ENCODE measurements around the gene RHOG. TPM values are rescaled to one million over a fixed set of nuclear protein-coding genes. Genes with fewer than 3 reads are reported as not detected.

The RHOG gene
- polyA plus RNA-seq, 1 experiment = 40.3 TPM

DNA sequence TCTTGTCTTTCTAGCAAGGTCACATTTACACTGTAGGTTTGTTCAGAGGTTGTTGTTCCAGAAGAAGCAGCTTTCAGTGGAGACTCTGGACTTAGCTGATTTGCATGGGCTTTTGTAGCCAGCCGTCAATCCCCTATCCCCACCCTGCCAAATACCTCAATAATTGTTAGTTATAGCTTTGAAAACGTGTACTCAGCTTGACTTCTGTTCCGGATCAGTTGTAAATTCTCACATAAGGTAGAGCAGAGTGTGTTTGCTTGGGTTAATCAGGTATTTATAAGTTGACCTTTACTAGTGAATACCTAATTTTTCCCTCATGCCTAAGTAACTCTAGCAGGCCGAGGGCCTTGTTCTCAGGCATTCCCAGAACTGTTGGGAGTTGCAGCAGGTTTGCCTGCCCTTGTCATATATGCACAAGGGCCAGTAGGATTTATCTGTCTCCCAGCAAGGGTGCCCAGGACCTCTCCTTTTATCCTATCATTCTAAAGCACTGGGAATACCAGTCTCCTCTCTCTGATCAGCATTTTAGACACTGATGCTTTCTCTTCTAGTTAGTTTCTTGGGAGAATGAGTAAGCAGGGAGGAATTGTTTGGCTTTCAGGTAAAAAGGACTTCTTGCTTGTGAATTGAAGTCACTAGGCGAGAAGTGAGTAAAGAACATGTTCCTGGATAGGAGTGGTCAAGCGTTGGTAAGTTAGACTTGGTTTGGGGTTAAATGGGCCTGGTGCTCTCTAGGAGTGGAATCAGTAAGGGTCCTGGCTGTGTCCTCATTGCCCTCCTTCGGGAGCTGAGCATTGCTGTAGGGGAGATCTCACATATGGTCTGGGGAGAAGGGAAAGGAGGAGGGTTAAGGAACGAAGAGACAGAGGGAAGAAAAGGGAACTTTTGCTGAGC, 36.9 kb upstream of the RHOG start:
- H3K4me3 ChIP-seq (ENCODE audit: low read depth, low read length) = no peak overlapping the region
- no peak overlapping the region for H3K27ac ChIP-seq (ENCODE audit: low read depth, low read length)
- no peaks in the 10 kb centered on the region for H3K9me3 ChIP-seq (ENCODE audit: control insufficient read depth, insufficient read depth, low read length)
- POLR2A ChIA-PET = no interaction called here
- no peak for DNase-seq (ENCODE audit: low read depth, low spot score)
- H3K27me3 ChIP-seq (ENCODE audit: control insufficient read depth, insufficient read depth, low read length) = no peaks in the 10 kb centered on the region
- TF ChIP-seq, protein P1, sequence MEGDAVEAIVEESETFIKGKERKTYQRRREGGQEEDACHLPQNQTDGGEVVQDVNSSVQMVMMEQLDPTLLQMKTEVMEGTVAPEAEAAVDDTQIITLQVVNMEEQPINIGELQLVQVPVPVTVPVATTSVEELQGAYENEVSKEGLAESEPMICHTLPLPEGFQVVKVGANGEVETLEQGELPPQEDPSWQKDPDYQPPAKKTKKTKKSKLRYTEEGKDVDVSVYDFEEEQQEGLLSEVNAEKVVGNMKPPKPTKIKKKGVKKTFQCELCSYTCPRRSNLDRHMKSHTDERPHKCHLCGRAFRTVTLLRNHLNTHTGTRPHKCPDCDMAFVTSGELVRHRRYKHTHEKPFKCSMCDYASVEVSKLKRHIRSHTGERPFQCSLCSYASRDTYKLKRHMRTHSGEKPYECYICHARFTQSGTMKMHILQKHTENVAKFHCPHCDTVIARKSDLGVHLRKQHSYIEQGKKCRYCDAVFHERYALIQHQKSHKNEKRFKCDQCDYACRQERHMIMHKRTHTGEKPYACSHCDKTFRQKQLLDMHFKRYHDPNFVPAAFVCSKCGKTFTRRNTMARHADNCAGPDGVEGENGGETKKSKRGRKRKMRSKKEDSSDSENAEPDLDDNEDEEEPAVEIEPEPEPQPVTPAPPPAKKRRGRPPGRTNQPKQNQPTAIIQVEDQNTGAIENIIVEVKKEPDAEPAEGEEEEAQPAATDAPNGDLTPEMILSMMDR (IDR thresholded peaks at IDR 0.05; ENCODE audit: low read depth, low read length) = no peak
- CTCF ChIA-PET = interaction anchor here (0.8 to 2.6 kb wide), 4 partner anchors 8 to 195 kb away, joined by 3 to 15 read pairs (median 6); partner anchors contain the start of gene STIM1

DNA sequence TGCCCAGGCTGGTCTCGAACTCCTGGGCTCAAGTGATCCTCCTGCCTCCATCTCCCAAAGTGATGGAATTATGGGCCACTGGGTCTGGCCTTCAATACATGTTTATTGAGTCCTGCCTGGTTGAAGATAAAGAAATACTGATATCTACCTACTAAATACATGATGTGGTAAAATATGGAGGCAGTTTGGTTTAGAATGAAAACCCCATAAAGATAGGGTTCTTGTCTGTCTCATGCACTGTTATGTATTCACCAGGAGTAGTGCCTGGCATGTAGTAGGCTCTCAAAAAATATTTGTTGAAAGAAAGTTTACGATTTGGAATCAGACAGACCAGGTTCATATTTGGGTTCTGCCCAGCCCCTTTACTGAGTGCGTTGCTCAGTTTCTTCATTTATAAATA, 35.9 kb upstream of the RHOG start:
- DNase-seq (ENCODE audit: low read depth, low spot score) = no peak
- Histone ChIP-seq H3K27ac (ENCODE audit: low read depth, low read length) (no peak overlapping the region), H3K9me3 (ENCODE audit: control insufficient read depth, insufficient read depth, low read length) (no peaks in the 10 kb centered on the region), H3K4me3 (ENCODE audit: low read depth, low read length) (no peak overlapping the region), H3K27me3 (ENCODE audit: control insufficient read depth, insufficient read depth, low read length) (no peaks in the 10 kb centered on the region)
- TF ChIP-seq, protein P1 (IDR thresholded peaks at IDR 0.05; ENCODE audit: low read depth, low read length) = no peak
- ChIA-PET CTCF (interaction anchor here (2.1 to 2.6 kb wide), 3 partner anchors 22 to 196 kb away, joined by 10 to 15 read pairs (median 10); partner anchors contain the start of gene STIM1), POLR2A (no interaction called here)

DNA sequence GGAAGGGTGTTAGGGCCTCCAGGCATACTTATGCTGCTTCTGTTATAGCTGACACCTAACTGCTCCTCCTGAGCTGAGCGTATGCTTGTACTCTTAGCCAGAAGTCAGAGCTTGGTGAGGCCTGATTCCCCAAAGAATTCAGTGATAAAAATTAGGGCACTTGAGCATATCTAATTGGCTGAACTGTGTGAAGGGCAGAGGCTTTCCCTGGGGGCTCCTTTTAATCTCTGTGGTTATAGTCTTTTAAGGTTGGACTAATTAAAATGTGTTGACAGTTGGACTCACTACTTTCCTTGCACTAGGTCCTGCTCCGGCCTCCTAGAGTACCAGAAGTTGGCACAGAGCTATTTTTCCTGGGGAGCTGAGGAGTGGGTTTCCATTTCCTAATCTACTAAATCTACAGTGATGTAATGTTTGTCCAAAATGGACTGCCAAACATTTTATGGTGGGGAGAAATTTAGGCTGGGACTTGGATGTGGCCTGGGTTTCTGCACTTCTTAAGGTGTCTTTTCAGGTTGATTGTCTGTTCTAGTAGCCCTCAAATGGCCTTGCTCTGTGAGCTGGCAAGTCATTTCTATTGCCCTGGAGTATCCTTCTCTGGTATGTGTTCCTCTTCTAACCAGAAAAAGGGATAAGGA, 33.1 kb upstream of the RHOG start:
- POLR2A ChIA-PET = interaction anchor here (0.6 kb wide), 1 partner anchor 32 kb away, joined by 3 read pairs; no protein-coding TSS in a partner anchor
- TF ChIP-seq, protein P1 (IDR thresholded peaks at IDR 0.05; ENCODE audit: low read depth, low read length) = no peak
- Histone ChIP-seq H3K4me3 (ENCODE audit: low read depth, low read length) (no peak overlapping the region), H3K9me3 (ENCODE audit: control insufficient read depth, insufficient read depth, low read length) (no peaks in the 10 kb centered on the region), H3K27ac (ENCODE audit: low read depth, low read length) (no peak overlapping the region), H3K27me3 (ENCODE audit: control insufficient read depth, insufficient read depth, low read length) (no peaks in the 10 kb centered on the region)
- CTCF ChIA-PET = interaction anchor here (0.8 to 2.5 kb wide), 4 partner anchors 19 to 199 kb away, joined by 5 to 18 read pairs (median 8); partner anchors contain the start of gene STIM1
- no peak for DNase-seq (ENCODE audit: low read depth, low spot score)

DNA sequence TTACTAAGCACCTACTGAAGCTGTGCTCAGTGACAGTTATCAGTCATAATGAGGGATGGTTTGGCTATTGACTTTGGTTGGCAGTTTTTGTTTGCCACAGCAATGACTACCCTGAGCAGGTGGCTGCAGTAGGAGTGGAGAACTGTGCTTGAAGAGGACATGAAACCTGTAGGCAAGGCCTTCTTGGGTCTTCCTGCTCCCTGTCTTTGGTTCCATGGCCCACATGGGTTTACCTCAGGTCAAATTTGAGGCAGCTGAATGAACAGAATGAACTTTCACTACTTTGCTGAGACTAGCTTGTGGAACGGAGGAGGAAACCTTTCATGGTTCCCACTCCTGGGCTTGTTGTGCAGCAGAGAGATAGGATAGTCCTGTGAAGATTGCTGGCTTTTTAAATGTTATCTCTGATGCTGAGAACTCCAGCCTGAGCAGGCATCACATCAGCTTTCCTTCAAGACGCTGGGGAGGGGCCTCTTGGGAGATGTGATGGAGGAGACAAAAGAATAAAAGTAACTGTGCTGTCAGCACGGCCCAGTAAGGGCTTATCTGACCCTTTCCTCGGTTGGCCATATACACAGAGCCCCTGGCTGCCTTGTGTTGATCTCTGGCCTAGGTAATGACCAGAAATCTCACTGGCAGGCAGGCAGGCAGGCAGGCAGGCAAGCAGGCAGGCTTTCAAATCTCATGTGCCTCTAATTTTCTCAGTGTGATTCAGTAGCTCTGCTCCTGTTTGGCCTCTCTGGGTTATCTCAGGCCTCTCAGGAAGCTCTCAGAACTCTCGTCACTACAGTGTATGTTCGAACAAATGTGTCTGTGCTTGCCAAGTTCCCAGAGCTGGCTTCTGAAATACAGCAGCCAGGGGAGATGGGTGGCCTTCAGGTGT, 26.7 kb upstream of the RHOG start:
- ChIA-PET POLR2A (no interaction called here), CTCF (interaction anchor here (0.6 to 5.0 kb wide), 4 partner anchors 12 to 205 kb away, joined by 3 to 38 read pairs (median 16); partner anchors contain the start of gene STIM1)
- no peaks in the 10 kb centered on the region for H3K27me3 ChIP-seq (ENCODE audit: control insufficient read depth, insufficient read depth, low read length)
- no peaks in the 10 kb centered on the region for H3K9me3 ChIP-seq (ENCODE audit: control insufficient read depth, insufficient read depth, low read length)
- DNase-seq (ENCODE audit: low read depth, low spot score) = no peak
- no peak overlapping the region for H3K4me3 ChIP-seq (ENCODE audit: low read depth, low read length)
- TF ChIP-seq, protein P1 (IDR thresholded peaks at IDR 0.05; ENCODE audit: low read depth, low read length) = no peak
- H3K27ac ChIP-seq (ENCODE audit: low read depth, low read length) = no peak overlapping the region
